A673 (cell line): ENCODE results near the gene TTC1.

Experiments
- CTCF ChIP-seq: fragments of 300-800, 200-600 bp; sonication (generic); conservative IDR thresholded peaks from 2 replicates; pipeline ENCODE4 v1.5.1; 2017; ENCODE audit warnings: low read depth, mild to moderate bottlenecking, antibody characterized with exemption, low read length, moderate library complexity, mixed read lengths
- EZH2 ChIP-seq: fragments of 200-600 bp; sonication (generic); IDR thresholded peaks from 2 replicates; pipeline ENCODE4 v1.6.1; 2017; ENCODE audit warnings: borderline replicate concordance, low read depth, mild to moderate bottlenecking, mixed read lengths, antibody characterized with exemption, low read length; ENCODE audit not compliant: poor library complexity, severe bottlenecking

- no peak for TF ChIP-seq CTCF
- TF ChIP-seq EZH2: no peak
Observed at GRCh38 chr5:160007514-160007913, 1.4 kb upstream of the TTC1 start.
